GM18511 (cell line): Measurements from ENCODE around the gene NEK9.

Experiments
- ATAC-seq: cut with Tn5 transposase; IDR thresholded peaks from one replicate; pipeline ENCODE4 v1.9.1; 2021; ENCODE audit warnings: mild to moderate bottlenecking, moderate library complexity; ENCODE audit not compliant: unreplicated experiment

The NEK9 gene

DNA sequence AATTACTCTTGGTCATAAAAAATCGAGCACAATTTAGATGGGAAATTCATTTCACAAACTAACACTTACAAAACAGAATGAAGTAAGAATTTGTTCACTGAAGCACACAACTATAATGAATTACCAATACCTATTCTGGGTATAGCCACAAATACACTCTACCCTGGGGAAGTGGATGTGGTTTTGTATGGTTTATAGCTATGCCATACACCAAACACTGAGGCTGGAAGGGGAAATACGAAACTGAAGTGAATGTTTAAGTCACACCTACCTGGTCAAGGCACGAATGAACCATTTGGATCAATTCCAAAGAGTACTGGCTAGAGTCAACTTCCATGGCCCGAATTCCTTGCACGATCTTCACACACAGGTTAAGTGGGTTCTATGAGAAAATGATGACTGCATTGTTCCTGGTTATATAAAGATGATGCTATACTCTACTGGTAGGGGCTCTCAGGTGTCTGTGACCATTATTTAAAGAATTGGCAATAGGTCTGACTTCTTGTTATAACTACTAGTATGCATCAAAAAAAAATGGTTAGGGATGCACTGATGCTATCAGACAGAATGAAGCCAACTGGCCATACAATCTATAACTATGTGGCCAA lies 12.8 kb downstream of the NEK9 start:
- ATAC-seq: no peak

DNA sequence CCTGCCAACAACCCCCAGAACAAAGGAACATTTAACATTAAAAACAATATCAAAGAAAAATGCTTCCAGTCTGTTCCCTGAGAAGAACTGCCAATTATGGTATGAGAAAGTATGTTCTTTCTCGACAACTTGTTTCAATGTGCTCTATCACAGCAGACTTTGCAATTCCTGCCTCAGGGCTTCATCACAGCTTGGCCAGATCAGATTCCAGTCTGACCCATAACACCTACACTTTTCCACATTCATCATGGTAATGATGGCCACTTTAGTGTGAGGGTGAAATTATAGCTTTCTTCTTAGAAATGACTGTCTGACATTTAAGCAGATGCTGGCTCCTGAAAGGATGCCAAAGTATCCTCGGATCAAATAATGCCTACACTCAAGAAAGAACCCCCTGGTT lies 17.0 kb downstream of the NEK9 start:
- ATAC-seq: no peak

- ATAC-seq: no peak
These were observed 19.7 kb downstream of the NEK9 start for GRCh38 chr14:75107186-75107585.

DNA sequence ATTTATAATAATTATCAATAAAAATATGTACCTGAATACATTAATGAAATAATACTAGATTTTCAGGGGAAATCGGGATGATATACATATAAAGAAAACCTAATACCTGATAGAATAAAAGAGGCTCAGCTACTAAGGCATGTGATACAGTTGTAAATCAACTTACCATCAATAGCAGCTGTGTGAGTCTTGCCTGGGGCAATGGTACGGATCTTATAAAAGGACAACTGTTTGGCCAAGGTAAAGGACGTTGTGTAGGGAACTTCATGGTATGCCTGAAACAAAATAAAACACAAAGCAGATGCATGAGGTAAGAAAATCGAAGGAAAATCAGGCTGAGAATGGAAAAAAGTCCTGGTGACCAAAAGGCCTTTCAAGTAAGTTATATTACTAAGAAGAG lies 25.4 kb downstream of the NEK9 start:
- ATAC-seq: no peak

DNA sequence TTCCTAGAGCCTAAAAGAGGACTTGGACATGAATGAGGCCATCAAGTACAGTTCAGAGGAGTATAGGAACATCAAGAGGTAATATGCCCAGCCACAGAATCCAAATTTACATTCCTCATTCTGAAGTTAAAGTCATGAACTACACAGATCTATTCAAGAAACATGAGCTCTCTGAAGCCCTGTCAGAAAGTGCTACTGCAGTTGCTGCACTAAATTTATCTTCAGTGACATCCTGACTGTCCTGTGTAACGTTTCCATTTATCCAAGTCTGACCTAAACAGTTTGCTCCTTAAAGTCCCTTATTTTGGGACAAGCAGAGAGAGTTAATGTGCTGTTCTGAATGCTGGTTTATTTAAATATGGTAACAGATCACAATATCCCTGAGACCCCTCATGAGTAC lies 28.2 kb downstream of the NEK9 start:
- no peak for ATAC-seq

DNA sequence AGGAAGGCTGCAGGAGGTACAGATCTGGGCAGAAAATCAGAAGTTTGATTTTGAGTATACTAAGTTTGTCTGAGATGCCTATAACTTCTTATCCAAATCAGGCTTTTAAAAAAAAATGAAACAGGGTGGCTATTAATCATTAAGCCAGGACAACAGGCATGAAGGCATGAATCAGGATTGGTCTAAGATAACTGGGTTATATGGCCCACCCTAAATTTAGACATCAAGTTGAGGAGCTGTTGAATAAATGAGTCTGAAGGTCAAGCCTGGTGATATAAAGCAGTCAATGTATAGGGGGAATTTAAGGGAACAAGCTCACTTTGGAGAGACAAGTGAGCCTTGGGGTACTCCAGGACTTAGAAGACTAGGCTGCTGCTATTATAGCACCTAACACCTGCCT lies 28.6 kb downstream of the NEK9 start:
- no peak for ATAC-seq

GRCh38 chr14:75096959-75097358 lies 29.9 kb downstream of the NEK9 start:
- ATAC-seq: no peak

DNA sequence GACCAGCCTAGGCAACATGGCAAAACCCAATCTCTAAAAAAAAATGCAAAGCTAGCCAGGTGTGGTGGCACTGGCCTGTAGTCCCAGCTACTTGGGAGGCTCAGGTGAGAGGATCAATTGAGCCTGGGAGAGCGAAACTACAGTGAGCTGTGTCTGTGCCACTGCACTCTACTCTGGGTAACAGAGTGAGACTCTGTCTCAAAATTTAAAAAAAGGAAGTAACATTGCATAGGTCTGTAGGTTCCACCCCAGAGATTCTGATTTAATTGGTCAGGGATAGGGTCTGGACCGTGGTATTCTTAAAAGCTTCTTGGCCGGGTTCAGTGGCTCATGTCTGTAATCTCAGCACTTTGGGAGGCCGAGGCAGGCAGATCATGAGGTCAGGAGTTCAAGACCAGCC lies 31.2 kb downstream of the NEK9 start:
- ATAC-seq: no peak

DNA sequence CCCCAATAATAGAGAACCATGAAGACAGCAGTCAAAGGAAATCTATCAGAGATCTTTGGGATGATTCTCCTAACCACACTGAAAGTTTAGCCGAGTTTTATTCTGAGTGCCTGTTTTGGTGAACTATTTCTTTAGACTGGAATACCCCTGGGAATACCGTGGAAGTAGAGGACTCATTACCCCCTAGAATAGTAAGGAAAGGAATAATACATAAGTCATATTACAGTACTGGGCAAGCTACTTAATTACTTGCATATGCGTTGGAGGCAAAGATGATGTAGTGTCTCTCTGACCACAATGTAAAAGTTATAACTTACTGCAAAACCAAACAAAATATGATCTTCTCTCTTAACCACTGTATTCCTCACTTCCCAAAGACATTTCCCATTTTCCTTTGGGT lies 32.0 kb downstream of the NEK9 start:
- ATAC-seq: no peak

DNA sequence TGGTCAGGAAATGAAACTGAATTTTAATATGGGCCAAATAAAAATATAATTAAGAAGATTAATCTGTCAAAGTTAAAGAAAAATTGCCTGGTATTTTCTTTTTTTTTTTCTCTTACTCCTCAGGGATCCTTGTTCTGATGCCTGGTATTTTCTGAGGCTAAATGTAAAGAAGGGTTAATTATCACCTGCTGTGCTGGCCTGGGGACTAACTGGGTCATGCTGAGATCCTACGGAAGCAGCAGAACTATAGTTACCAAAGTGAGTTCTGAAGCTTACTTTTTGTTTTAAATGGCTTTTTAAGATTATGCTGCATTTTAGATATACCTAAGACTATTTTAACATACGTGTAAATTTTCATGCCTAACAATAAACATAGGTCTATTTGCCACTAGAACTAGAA lies 34.1 kb downstream of the NEK9 start:
- ATAC-seq: no peak

DNA sequence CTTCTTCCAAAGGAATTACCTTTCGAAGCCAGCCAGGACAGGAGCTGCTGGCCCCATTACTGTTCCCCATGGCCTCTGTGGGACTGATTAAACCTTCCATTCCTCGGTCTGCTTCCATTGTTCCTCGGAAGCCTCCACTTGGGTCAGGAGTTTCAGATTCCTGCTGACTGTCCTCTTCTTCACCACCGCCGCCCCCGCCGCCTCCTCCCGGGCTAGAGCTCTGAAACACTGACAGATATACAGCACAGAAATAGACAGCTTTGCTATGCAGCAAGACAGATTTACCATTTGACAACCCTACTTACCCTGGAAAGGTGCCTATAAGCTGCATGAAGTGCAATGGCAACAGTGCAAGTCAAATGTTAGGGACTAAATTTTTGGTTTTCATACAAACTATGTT lies 35.6 kb downstream of the NEK9 start:
- no peak for ATAC-seq

DNA sequence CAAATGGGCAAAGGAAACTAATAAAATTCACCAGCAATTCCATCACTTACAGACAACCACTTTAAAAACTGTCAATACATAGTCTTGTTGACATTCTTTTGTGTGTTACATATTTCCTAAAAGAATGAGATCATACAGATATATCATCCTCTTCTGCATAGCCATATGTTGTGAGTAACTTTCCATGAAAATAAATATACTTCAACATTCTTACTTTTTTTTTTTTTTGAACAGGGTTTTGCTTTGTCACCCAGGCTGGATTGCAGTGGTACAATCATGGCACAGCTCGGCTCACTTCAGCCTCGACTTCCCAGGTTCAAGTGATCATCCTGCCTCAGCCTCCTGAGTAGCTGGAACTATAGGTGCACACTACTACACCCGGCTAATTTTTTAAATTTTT lies 36.5 kb downstream of the NEK9 start:
- no peak for ATAC-seq

DNA sequence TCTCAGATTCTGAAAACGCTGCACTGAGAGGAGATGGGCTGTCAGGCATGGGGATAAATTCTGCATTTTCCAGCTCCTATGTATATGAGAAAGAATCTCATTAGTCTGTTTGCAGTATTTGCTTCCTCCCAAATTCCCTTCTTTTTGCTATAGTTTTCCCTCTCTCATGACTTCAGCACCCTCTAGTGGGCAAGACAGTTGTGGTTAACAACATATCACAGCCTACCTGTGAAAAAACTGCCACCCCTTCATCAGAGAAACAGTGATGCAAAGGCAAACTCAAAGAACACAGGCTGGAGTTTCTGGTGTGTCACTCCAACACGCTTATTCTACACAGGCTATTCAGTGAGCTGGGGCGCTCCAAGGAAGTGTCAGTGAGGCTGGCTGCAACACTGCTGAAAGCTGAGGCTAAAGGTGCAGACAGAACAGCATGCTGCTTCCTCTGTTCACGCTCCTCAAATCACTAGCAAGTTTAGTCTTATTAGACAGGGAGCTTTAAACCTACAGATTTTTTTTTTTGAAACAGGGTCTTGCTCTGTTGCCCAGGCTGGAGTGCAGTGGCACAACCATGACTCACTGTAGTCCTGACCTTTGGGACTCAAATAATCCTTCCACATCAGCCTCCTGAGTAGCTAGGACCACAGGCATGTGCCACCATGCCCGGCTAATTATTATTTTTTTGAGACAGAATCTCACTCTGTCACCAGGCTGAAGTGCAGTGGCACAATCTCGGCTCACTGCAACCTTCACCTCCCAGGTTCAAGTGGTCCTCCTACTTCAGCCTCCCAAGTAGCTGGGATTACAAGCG lies 38.1 kb downstream of the NEK9 start:
- no peak for ATAC-seq

- ATAC-seq: no peak
These were observed 38.7 kb downstream of the NEK9 start for GRCh38 chr14:75088153-75088552.

- no peak for ATAC-seq
These were observed 42.3 kb downstream of the NEK9 start for GRCh38 chr14:75084513-75084912.

GRCh38 chr14:75083271-75083670 lies 43.6 kb downstream of the NEK9 start:
- ATAC-seq: no peak

DNA sequence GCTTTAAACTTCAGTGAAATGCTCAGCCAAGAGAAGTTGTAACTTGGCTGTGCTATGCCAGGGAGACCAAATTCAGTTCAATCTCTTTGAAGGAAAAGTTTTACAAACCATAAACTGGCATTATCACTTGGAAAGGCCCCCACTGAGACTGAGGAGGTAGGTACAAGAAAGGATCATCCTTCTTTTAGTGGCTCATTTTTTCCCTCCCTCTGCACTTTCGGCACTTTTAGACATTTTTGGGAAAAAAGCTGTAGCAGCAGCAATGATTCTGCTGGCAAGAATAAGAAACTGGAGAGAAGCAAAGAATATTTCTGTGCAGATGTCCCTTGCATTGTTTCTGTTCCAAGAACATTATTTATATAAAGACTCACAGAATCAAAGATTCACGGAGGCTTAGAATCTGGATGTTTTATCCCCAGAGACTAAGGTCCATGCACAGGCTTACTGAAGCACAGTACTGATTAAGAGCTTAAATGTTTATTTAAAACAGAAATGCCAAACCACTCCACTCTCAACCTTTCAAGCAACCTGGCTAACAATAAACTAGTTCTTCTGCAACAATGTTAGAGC lies 45.1 kb downstream of the NEK9 start:
- ATAC-seq: no peak

- no peak for ATAC-seq
These were observed 47.3 kb downstream of the NEK9 start for GRCh38 chr14:75079521-75079920.

DNA sequence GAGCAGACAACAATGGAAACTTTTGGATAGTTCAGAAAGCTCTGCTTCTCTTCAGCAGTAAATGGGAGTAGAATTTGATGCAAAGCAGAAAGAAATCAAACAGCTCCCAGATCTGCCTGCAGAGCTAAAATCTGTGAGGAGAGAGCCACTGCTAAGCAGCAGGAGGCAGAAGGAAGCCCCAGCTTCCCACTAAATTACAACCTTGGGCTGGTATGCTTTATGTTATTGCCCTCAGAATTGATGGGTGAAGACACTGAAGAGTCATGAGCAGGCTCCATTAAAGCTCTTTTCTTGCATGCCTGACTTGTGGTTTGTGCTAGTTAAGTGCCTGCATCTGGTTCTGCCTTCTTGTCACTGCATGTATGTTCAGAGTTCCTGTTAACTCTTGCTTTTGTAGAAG lies 49.1 kb downstream of the NEK9 start:
- ATAC-seq: no peak

DNA sequence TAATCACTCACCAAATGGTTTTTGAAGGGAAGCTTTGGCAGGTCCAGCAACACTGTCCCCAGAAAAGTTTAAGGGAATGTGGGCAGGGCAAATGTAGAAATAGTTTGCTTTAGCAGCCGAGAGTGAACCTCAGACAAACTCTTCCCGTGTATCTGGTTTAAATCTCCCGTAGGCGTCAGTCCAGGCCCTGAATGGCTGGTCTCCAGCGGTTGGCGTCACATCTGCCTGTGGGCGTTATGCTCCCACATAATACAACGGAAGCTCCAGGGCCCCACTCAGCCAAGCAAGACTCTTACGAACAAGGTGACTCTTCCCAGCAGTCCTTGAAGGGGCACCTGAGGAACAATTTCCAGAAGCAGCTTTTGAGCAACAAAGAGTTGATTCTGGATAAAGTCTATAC lies 56.5 kb downstream of the NEK9 start:
- ATAC-seq: no peak

DNA sequence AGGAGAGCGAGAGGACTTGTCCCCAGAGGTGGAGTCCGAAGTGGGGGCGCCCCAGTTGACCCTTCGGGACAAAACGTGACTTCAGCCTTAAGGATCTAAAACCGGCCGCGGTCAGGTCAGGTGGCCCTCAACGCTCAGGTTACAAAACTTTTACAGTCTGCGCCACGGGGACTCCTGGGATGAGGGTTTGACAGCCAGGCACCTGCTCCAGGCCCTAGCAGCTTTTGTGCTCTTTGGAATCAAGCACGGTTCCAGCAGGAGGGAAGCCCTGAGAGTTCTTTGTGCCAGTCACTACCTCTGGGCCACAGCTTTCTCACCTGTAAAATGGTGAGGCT lies 57.1 kb downstream of the NEK9 start:
- no peak for ATAC-seq

- peak; percentile 81 for ATAC-seq
These were observed 57.6 kb downstream of the NEK9 start, which contains the start of gene ZC2HC1C for GRCh38 chr14:75069121-75069810. Gene ZC2HC1C (plus strand): TSS chr14:75069641. CDS start chr14:75070574, 933 bp downstream.
